Kasumi-1 (cell line): ENCODE results near the gene REXO2.

Experiments
- DNase-seq, 2 experiments: peaks; one replicate each; lab custom pipeline; 2025; lab: John Stamatoyannopoulos, UW

REXO2 gene

GRCh38 chr11:114440971-114441763 is 1.9 kb downstream of the REXO2 start:
- DNase-seq = no peak

- DNase-seq = no peak
Observed at GRCh38 chr11:114441921-114442320, 2.7 kb downstream of the REXO2 start.

- DNase-seq = no peak
Observed at GRCh38 chr11:114442536-114442935, 3.3 kb downstream of the REXO2 start.

- DNase-seq = no peak
Observed at GRCh38 chr11:114447444-114447843, 8.2 kb downstream of the REXO2 start.

GRCh38 chr11:114447892-114448291 is 8.6 kb downstream of the REXO2 start:
- no peak for DNase-seq

GRCh38 chr11:114448749-114449482 is 9.6 kb downstream of the REXO2 start:
- no peak for DNase-seq

- DNase-seq = no peak
Observed at GRCh38 chr11:114449845-114450244, 10.6 kb downstream of the REXO2 start.

- DNase-seq = no peak
Observed at GRCh38 chr11:114452399-114452798, 13.1 kb downstream of the REXO2 start.

- DNase-seq = no peak
Observed at GRCh38 chr11:114463999-114464398, 24.7 kb downstream of the REXO2 start.

- DNase-seq = no peak
Observed at GRCh38 chr11:114466742-114467141, 27.5 kb downstream of the REXO2 start.

GRCh38 chr11:114472661-114473060 is 33.4 kb downstream of the REXO2 start:
- no peak for DNase-seq

- no peak for DNase-seq
Observed at GRCh38 chr11:114478001-114478410, 38.7 kb downstream of the REXO2 start.

- DNase-seq = no peak
Observed at GRCh38 chr11:114478768-114479167, 39.5 kb downstream of the REXO2 start.

- DNase-seq = no peak
Observed at GRCh38 chr11:114479331-114479730, 40.1 kb downstream of the REXO2 start.

- DNase-seq = no peak
Observed at GRCh38 chr11:114482114-114482513, 42.8 kb downstream of the REXO2 start.

- no peak for DNase-seq
Observed at GRCh38 chr11:114483929-114484328, 44.7 kb downstream of the REXO2 start.

GRCh38 chr11:114496915-114497314 is 57.6 kb downstream of the REXO2 start:
- DNase-seq = no peak

- no peak for DNase-seq
Observed at GRCh38 chr11:114499756-114500155, 60.5 kb downstream of the REXO2 start.
